ENCODE results near the gene ANTXRL. TPM values are rescaled to one million over a fixed set of nuclear protein-coding genes. Genes with fewer than 3 reads are reported as not detected.
"Not testable (repeated sequence)": the region's sequence is repeated elsewhere in the genome, so short reads cannot be mapped to it uniquely, and the experiment has no call there.

The ANTXRL gene
- total RNA-seq, 1 experiment from 2014 or later, result not detected

DNA sequence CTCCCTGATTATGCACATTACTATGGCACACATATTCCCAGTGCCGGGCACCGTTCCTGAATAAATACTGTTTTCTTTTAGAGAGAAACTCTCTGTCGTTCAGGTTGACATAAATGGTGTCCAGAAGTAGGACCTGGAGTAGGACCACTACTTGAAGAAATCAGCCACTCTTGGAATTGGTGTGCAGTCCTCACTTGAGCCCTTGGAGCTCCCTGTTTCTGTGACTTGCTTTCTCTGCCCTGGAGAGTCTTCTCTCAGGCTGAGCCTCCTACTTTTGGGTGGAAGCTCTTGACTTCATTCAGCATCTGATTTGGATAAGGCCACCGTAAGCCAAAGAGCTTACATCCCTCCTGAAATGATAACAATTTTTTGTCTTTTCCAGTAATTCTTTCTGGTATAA is 29.7 kb upstream of the ANTXRL start:
- Histone ChIP-seq H3K27me3 (ENCODE audit: control insufficient read depth, insufficient read depth, low read length) (peaks cover 3% of the 10 kb centered on the region; the same call in 1 of the 2 replicates), H3K4me1 (ENCODE audit: control insufficient read depth, insufficient read depth, low read length) (peaks cover 5% of the 10 kb centered on the region), H3K27ac (ENCODE audit: low read length) (no peak overlapping the region), H3K9me3 (ENCODE audit: control insufficient read depth, insufficient read depth, low read depth, low read length) (no peaks in the 10 kb centered on the region), H3K4me3 (ENCODE audit: low read depth in 2 of 2, low read length in 2 of 2) (no peak overlapping the region), H3K36me3 (ENCODE audit: control insufficient read depth, insufficient read depth, low read length) (no peaks in the 10 kb centered on the region)
- DNase-seq (ENCODE audit: low read depth, low spot score) (no peak), ATAC-seq (no peak)
- in situ Hi-C loops (cut with HindIII; ENCODE audit: low pct_unique_long_range_greater_than_20kb, low sequenced_read_pairs) (no loop called here), intact Hi-C loops (cut with micrococcal nuclease; ENCODE audit: unreplicated experiment) (no loop called here)
- ChIA-PET CTCF (interaction anchor here (0.6 kb wide), 1 partner anchor 12 kb away, joined by 3 read pairs; no protein-coding TSS in a partner anchor), POLR2A (no interaction called here)
- BruUV-seq (replicated peaks), result no TSS peak
- TF ChIP-seq TCF7L2 (IDR thresholded peaks at IDR 0.05; ENCODE audit: low read depth, low read length) (no peak), POLR2AphosphoS5 (IDR thresholded peaks at IDR 0.05; ENCODE audit: low read depth, low read length) (no peak), SIN3A (IDR thresholded peaks at IDR 0.05; ENCODE audit: borderline replicate concordance, insufficient read depth, low read depth, low read length) (no peak)
- TF ChIP-seq, protein P1, sequence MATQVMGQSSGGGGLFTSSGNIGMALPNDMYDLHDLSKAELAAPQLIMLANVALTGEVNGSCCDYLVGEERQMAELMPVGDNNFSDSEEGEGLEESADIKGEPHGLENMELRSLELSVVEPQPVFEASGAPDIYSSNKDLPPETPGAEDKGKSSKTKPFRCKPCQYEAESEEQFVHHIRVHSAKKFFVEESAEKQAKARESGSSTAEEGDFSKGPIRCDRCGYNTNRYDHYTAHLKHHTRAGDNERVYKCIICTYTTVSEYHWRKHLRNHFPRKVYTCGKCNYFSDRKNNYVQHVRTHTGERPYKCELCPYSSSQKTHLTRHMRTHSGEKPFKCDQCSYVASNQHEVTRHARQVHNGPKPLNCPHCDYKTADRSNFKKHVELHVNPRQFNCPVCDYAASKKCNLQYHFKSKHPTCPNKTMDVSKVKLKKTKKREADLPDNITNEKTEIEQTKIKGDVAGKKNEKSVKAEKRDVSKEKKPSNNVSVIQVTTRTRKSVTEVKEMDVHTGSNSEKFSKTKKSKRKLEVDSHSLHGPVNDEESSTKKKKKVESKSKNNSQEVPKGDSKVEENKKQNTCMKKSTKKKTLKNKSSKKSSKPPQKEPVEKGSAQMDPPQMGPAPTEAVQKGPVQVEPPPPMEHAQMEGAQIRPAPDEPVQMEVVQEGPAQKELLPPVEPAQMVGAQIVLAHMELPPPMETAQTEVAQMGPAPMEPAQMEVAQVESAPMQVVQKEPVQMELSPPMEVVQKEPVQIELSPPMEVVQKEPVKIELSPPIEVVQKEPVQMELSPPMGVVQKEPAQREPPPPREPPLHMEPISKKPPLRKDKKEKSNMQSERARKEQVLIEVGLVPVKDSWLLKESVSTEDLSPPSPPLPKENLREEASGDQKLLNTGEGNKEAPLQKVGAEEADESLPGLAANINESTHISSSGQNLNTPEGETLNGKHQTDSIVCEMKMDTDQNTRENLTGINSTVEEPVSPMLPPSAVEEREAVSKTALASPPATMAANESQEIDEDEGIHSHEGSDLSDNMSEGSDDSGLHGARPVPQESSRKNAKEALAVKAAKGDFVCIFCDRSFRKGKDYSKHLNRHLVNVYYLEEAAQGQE (IDR thresholded peaks at IDR 0.05; ENCODE audit: insufficient read depth in 1 of 2, low read depth in 2 of 2, low read length in 1 of 2), result no peak
- TF ChIP-seq, protein P2, sequence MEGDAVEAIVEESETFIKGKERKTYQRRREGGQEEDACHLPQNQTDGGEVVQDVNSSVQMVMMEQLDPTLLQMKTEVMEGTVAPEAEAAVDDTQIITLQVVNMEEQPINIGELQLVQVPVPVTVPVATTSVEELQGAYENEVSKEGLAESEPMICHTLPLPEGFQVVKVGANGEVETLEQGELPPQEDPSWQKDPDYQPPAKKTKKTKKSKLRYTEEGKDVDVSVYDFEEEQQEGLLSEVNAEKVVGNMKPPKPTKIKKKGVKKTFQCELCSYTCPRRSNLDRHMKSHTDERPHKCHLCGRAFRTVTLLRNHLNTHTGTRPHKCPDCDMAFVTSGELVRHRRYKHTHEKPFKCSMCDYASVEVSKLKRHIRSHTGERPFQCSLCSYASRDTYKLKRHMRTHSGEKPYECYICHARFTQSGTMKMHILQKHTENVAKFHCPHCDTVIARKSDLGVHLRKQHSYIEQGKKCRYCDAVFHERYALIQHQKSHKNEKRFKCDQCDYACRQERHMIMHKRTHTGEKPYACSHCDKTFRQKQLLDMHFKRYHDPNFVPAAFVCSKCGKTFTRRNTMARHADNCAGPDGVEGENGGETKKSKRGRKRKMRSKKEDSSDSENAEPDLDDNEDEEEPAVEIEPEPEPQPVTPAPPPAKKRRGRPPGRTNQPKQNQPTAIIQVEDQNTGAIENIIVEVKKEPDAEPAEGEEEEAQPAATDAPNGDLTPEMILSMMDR (IDR thresholded peaks at IDR 0.05), result no peak

DNA sequence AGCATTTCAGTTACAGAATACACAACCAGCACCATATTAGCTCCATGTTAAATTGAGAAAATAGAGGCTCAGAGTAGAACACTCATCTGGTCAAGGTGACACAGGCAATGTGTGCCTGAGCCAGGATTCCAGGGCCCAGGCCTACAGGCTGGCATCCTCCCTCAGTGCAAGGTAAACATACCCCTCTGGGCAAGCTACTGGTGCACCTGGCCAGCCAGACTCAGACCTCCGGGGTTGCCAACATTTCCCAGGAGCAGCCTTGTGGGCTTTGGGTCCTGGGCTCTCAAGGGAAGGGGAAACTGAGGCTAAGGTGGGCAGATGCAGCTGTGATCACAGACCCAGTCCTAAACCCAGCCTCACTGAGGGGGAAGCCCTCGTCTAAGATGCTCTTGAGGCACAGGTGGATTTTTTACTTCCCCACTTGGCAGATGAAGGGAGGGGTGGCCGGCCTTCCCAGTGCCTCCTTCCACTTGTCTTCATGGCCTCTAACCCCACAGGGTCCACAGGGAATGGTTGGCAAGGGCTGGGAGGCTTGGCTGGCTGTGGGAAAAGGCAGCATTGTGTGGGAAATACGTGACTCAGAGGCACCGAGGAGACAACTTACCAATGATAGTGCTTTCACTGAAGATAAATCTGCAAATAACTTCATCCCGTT is 23.8 kb upstream of the ANTXRL start:
- BruUV-seq (replicated peaks); POLR2A ChIA-PET: not testable (repeated sequence)

DNA sequence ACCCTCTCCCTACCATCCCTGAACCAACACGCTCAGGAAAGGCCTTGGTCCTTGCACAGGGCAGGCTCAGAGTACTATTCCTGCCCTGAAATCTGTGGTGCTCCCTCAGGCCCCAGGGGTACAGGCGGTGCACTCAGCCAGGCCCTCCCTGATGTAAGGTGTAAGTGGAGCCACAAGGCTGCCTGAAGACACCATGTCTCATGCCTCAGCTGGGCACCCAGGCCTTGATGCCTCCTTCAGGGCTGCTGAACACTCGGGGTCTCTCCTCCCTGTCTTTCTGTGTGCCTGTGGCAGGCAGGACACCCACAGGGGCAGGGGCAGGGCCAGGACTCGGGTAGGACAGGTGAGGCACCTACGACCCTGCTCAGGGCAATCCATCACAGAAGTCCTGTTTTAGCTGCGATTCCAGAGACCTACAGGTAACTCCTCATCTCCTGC is 22.9 kb upstream of the ANTXRL start:
- POLR2A ChIA-PET, result no interaction called here
- Histone ChIP-seq H3K9me3 (ENCODE audit: control insufficient read depth, insufficient read depth, low read depth, low read length) (no peaks in the 10 kb centered on the region), H3K27ac (ENCODE audit: low read length) (no peak overlapping the region), H3K36me3 (ENCODE audit: control insufficient read depth, insufficient read depth, low read length) (no peaks in the 10 kb centered on the region), H3K4me3 (ENCODE audit: low read depth in 2 of 2, low read length in 2 of 2) (no peak overlapping the region), H3K4me1 (ENCODE audit: control insufficient read depth, insufficient read depth, low read length) (no peaks in the 10 kb centered on the region), H3K27me3 (ENCODE audit: control insufficient read depth, insufficient read depth, low read length) (peaks cover 3% of the 10 kb centered on the region; the same call in 1 of the 2 replicates)
- intact Hi-C loops (cut with micrococcal nuclease; ENCODE audit: unreplicated experiment) (no loop called here), in situ Hi-C loops (cut with HindIII; ENCODE audit: low pct_unique_long_range_greater_than_20kb, low sequenced_read_pairs) (no loop called here)
- CTCF ChIA-PET, result no interaction called here
- BruUV-seq (replicated peaks), result no TSS peak
- DNase-seq (ENCODE audit: low read depth, low spot score), result no peak
- no peak for TF ChIP-seq SIN3A (IDR thresholded peaks at IDR 0.05; ENCODE audit: borderline replicate concordance, insufficient read depth, low read depth, low read length)
- TF ChIP-seq, protein P1 (IDR thresholded peaks at IDR 0.05; ENCODE audit: insufficient read depth in 1 of 2, low read depth in 2 of 2, low read length in 1 of 2), result no peak
- TF ChIP-seq POLR2AphosphoS5 (IDR thresholded peaks at IDR 0.05; ENCODE audit: low read depth, low read length), result no peak
- no peak for TF ChIP-seq TCF7L2 (IDR thresholded peaks at IDR 0.05; ENCODE audit: low read depth, low read length)
- TF ChIP-seq, protein P2 (IDR thresholded peaks at IDR 0.05), result no peak
- no peak for ATAC-seq

More for the DNA sequence above, 23.8 kb upstream of the ANTXRL start:
- H3K4me3 ChIP-seq (ENCODE audit: low read depth in 2 of 2, low read length in 2 of 2); ATAC-seq; H3K4me1 ChIP-seq (ENCODE audit: control insufficient read depth, insufficient read depth, low read length); H3K27me3 ChIP-seq (ENCODE audit: control insufficient read depth, insufficient read depth, low read length); H3K27ac ChIP-seq (ENCODE audit: low read length); H3K36me3 ChIP-seq (ENCODE audit: control insufficient read depth, insufficient read depth, low read length); CTCF ChIA-PET; H3K9me3 ChIP-seq (ENCODE audit: control insufficient read depth, insufficient read depth, low read depth, low read length); in situ Hi-C loops (cut with HindIII; ENCODE audit: low pct_unique_long_range_greater_than_20kb, low sequenced_read_pairs); intact Hi-C loops (cut with micrococcal nuclease; ENCODE audit: unreplicated experiment); DNase-seq (ENCODE audit: low read depth, low spot score): not testable (repeated sequence)
